Measurements from ENCODE around the gene CDC42BPG.

Gene CDC42BPG

GRCh38 chr11:64776875-64777274 lies 67.6 kb downstream of the CDC42BPG start:
- no peaks in the 10 kb centered on the region for H3K27me3 ChIP-seq (ENCODE audit: control insufficient read depth, insufficient read depth, low read length)
- peak overlapping the region; percentile 29 for H3K9ac ChIP-seq (ENCODE audit: low read depth, low read length)
- H3K36me3 ChIP-seq (ENCODE audit: control insufficient read depth, insufficient read depth, low read length): peaks cover 33% of the 10 kb centered on the region
- H3K4me1 ChIP-seq (ENCODE audit: control insufficient read depth, insufficient read depth, low read length): peaks cover 7% of the 10 kb centered on the region
- peak overlapping the region; percentile 77 for H3K4me3 ChIP-seq (ENCODE audit: low read depth, low read length)
- no peaks in the 10 kb centered on the region for H3K9me3 ChIP-seq (ENCODE audit: control insufficient read depth, insufficient read depth, low read length)

- H3K27me3 ChIP-seq (ENCODE audit: control insufficient read depth, insufficient read depth, low read length): no peaks in the 10 kb centered on the region
- H3K4me1 ChIP-seq (ENCODE audit: control insufficient read depth, insufficient read depth, low read length): peaks cover 7% of the 10 kb centered on the region
- peaks cover 36% of the 10 kb centered on the region for H3K36me3 ChIP-seq (ENCODE audit: control insufficient read depth, insufficient read depth, low read length)
- no peaks in the 10 kb centered on the region for H3K9me3 ChIP-seq (ENCODE audit: control insufficient read depth, insufficient read depth, low read length)
- peak overlapping the region; percentile 29 for H3K9ac ChIP-seq (ENCODE audit: low read depth, low read length)
- peak overlapping the region; percentile 77 for H3K4me3 ChIP-seq (ENCODE audit: low read depth, low read length)
These were observed 68.0 kb downstream of the CDC42BPG start for GRCh38 chr11:64776425-64776824.

- peaks cover 57% of the 10 kb centered on the region for H3K36me3 ChIP-seq (ENCODE audit: control insufficient read depth, insufficient read depth, low read length)
- H3K4me3 ChIP-seq (ENCODE audit: low read depth, low read length): no peak overlapping the region
- no peak overlapping the region for H3K9ac ChIP-seq (ENCODE audit: low read depth, low read length)
- peaks cover 7% of the 10 kb centered on the region for H3K4me1 ChIP-seq (ENCODE audit: control insufficient read depth, insufficient read depth, low read length)
- H3K9me3 ChIP-seq (ENCODE audit: control insufficient read depth, insufficient read depth, low read length): no peaks in the 10 kb centered on the region
- no peaks in the 10 kb centered on the region for H3K27me3 ChIP-seq (ENCODE audit: control insufficient read depth, insufficient read depth, low read length)
These were observed 70.3 kb downstream of the CDC42BPG start for GRCh38 chr11:64774144-64774543.

Measured in iPS-15b (cell line).